OCI-M2 (cell line): Measurements from ENCODE around the gene ZNF763.
"Not testable (repeated sequence)": the region's sequence is repeated elsewhere in the genome, so short reads cannot be mapped to it uniquely, and the experiment has no call there.

Source experiments
- DNase-seq: peaks from one replicate; lab custom pipeline; 2025; ENCODE audit not compliant: unreplicated experiment; lab: John Stamatoyannopoulos, UW

The ZNF763 gene

GRCh38 chr19:11964858-11965645 is at the start of gene ZNF763:
Gene ZNF763 (plus strand): TSS chr19:11965040. CDS start chr19:11965209, 169 bp downstream.
- DNase-seq: peak; percentile 90

- DNase-seq: no peak
Observed at GRCh38 chr19:11921852-11922495, 42.9 kb upstream of the ZNF763 start.

GRCh38 chr19:11924886-11925650 is 39.8 kb upstream of the ZNF763 start, which contains the start of gene ZNF700:
Gene ZNF700 (plus strand): TSS chr19:11925107. CDS start chr19:11925211, 104 bp downstream.
- peak; percentile 100 for DNase-seq

- DNase-seq: not testable (repeated sequence)
Observed at GRCh38 chr19:11925651-11926187, 39.1 kb upstream of the ZNF763 start.

GRCh38 chr19:11927227-11927626 is 37.6 kb upstream of the ZNF763 start:
- no peak for DNase-seq

GRCh38 chr19:11931051-11931450 is 33.8 kb upstream of the ZNF763 start:
- DNase-seq: no peak

GRCh38 chr19:11931513-11931912 is 33.3 kb upstream of the ZNF763 start:
- no peak for DNase-seq

- DNase-seq: not testable (repeated sequence)
Observed at GRCh38 chr19:11935829-11936228, 29.0 kb upstream of the ZNF763 start.

- DNase-seq: not testable (repeated sequence)
Observed at GRCh38 chr19:11938383-11938782, 26.5 kb upstream of the ZNF763 start.

GRCh38 chr19:11941361-11941887 is 23.4 kb upstream of the ZNF763 start:
- DNase-seq: not testable (repeated sequence)

- no peak for DNase-seq
Observed at GRCh38 chr19:11942008-11942842, 22.6 kb upstream of the ZNF763 start.

- no peak for DNase-seq
Observed at GRCh38 chr19:11942843-11943108, 22.1 kb upstream of the ZNF763 start.

- no peak for DNase-seq
Observed at GRCh38 chr19:11944656-11945055, 20.2 kb upstream of the ZNF763 start.

- no peak for DNase-seq
Observed at GRCh38 chr19:11948646-11949045, 16.2 kb upstream of the ZNF763 start.

- no peak for DNase-seq
Observed at GRCh38 chr19:11949201-11949600, 15.6 kb upstream of the ZNF763 start.

GRCh38 chr19:11949614-11950080 is 15.2 kb upstream of the ZNF763 start:
- DNase-seq: not testable (repeated sequence)

GRCh38 chr19:11950312-11950711 is 14.5 kb upstream of the ZNF763 start:
- DNase-seq: no peak

GRCh38 chr19:11963566-11964355 is 1.1 kb upstream of the ZNF763 start:
- peak; percentile 70 for DNase-seq

- DNase-seq: no peak
Observed at GRCh38 chr19:11964496-11964857, 363 bp upstream of the ZNF763 start.

- no peak for DNase-seq
Observed at GRCh38 chr19:11970174-11970573, 5.3 kb downstream of the ZNF763 start.
